Body of pancreas (tissue), 4 donors: Measurements from ENCODE around the gene CABP1. TPM values are rescaled to one million over a fixed set of nuclear protein-coding genes. Genes with fewer than 3 reads are reported as not detected.
"Not testable (repeated sequence)": the region's sequence is repeated elsewhere in the genome, so short reads cannot be mapped to it uniquely, and the experiment has no call there.

ENCODE experiments used
- ATAC-seq: fragments of 150-250 bp; one replicate; pipeline ENCODE4 v1.9.1; 2016
- DNase-seq, 4 donors: peaks; one replicate each; pipeline ENCODE4 v3.0.0-alpha.2; 2019
- H3K27ac ChIP-seq, 4 donors: fragments of 200-600 bp; sonication (generic); 1 replicate in 3 of 4; 2 replicates in 1 of 4; pipeline versions ENCODE4 v1.5.1 to v1.6.1; 2016 to 2019; ENCODE audit warnings: mild to moderate bottlenecking in 1 of 4, mixed read lengths in 1 of 4, moderate library complexity in 1 of 4
- H3K27me3 ChIP-seq, 2 donors: fragments of 200-600 bp; sonication (generic); one replicate each; pipeline ENCODE4 v1.6.0; 2016; ENCODE audit warnings: mild to moderate bottlenecking in 1 of 2
- H3K36me3 ChIP-seq, 2 donors: fragments of 200-600 bp; sonication (generic); replicated peaks in 1 of 2; 2 replicates each; pipeline ENCODE4 v1.5.1; 2016; ENCODE audit warnings: low read depth in 2 of 2; ENCODE audit not compliant: insufficient read depth in 1 of 2
- H3K4me1 ChIP-seq: fragments of 200-600 bp; sonication (generic); one replicate; pipeline ENCODE4 v1.6.0; 2016
- H3K4me3 ChIP-seq, 2 donors: fragments of 200-600 bp; sonication (generic); 1 replicate in 1 of 2; 2 replicates in 1 of 2; pipeline ENCODE4 v1.5.1; 2016 to 2019
- H3K9me3 ChIP-seq, 3 donors: fragments of 200-600 bp; sonication (generic); 1 replicate in 2 of 3; 2 replicates in 1 of 3; pipeline ENCODE4 v1.5.1; 2016
- POLR2A ChIP-seq, 3 donors: fragments of 450-650 bp; IDR thresholded peaks; one replicate each; pipeline ENCODE4 v1.6.1; 2016; ENCODE audit warnings: antibody characterized with exemption in 3 of 3, mild to moderate bottlenecking in 2 of 3
- WGBS, 2 donors: methylation state at CpG; one replicate each; pipeline ENCODE4 v1.1.5; 2017; 5-methylcytosine and 5-hydroxymethylcytosine counted together
- intact Hi-C: fragments of 100-400 bp; cut with DNase I; formaldehyde crosslinking; loops from one replicate; pipeline ENCODE4 v1.15.1; 2023
- total RNA-seq, 2 donors: library from RNA; depleted of rRNA; stranded (reverse); fragments of >200 nt; gene quantifications; one replicate each; pipeline ENCODE4 v1.1.0, GENCODE V29; 2016
- TF ChIP-seq, protein P1 (sequence below), 7 experiments: fragments of 450-650 bp in 4 of 7; fragments of 200-600 bp in 3 of 7; sonication (generic) in 3 of 7; IDR thresholded peaks; one replicate each; pipeline ENCODE4 v1.5.1; 2016 to 2019; ENCODE audit warnings: antibody characterized with exemption in 7 of 7

CABP1 gene
- total RNA-seq, 2 donors from 2014 or later: 0.33 to 1.0 TPM

- Histone ChIP-seq H3K27me3 (no peaks in the 10 kb centered on the region), H3K4me3 (no peak overlapping the region), H3K36me3 (no peaks in the 10 kb centered on the region), H3K27ac (no peak overlapping the region), H3K4me1 (no peaks in the 10 kb centered on the region), H3K9me3 (no peaks in the 10 kb centered on the region)
- TF ChIP-seq, protein P1, sequence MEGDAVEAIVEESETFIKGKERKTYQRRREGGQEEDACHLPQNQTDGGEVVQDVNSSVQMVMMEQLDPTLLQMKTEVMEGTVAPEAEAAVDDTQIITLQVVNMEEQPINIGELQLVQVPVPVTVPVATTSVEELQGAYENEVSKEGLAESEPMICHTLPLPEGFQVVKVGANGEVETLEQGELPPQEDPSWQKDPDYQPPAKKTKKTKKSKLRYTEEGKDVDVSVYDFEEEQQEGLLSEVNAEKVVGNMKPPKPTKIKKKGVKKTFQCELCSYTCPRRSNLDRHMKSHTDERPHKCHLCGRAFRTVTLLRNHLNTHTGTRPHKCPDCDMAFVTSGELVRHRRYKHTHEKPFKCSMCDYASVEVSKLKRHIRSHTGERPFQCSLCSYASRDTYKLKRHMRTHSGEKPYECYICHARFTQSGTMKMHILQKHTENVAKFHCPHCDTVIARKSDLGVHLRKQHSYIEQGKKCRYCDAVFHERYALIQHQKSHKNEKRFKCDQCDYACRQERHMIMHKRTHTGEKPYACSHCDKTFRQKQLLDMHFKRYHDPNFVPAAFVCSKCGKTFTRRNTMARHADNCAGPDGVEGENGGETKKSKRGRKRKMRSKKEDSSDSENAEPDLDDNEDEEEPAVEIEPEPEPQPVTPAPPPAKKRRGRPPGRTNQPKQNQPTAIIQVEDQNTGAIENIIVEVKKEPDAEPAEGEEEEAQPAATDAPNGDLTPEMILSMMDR (IDR thresholded peaks at IDR 0.05): no peak
- no peak for TF ChIP-seq POLR2A (IDR thresholded peaks at IDR 0.05)
- WGBS, 2 donors: 55 to 62% methylated on average over 4 of the region's 4 CpGs
- ATAC-seq: no peak
- intact Hi-C loops: no loop called here
- no peak for DNase-seq
Observed at GRCh38 chr12:120610560-120610959, 29.9 kb upstream of the CABP1 start.

- intact Hi-C loops, H3K9me3 ChIP-seq, H3K36me3 ChIP-seq: not testable (repeated sequence)
Observed at GRCh38 chr12:120611534-120611933, 28.9 kb upstream of the CABP1 start.

GRCh38 chr12:120614848-120615247, 25.6 kb upstream of the CABP1 start:
- no peak for ATAC-seq
- intact Hi-C loops: no loop called here

More at GRCh38 chr12:120611534-120611933, 28.9 kb upstream of the CABP1 start:
- H3K27ac ChIP-seq, DNase-seq, H3K4me1 ChIP-seq, H3K27me3 ChIP-seq, H3K4me3 ChIP-seq, ATAC-seq: not testable (repeated sequence)
- WGBS, 2 donors: 73 to 75% methylated on average over 1 of the region's 1 CpG

DNA sequence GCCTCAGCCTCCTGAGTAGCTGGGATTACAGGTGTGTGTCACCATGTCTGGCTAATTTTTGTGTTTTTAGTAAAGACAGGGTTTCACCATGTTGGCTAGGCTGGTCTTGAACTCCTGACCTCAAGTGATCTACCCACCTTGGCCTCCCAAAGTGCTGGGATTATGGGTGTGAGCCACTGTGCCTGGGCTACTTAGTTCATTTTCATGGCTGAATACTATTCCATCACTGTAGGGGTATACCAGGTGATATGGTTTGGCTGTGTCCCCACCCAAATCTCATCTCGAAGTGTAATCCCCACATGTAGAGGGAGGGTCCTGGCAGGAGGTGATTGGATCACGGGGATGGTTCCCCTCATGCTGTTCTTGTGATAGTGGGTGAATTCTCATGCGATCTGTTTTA, 23.2 kb upstream of the CABP1 start:
- not testable (repeated sequence) for ATAC-seq

More at GRCh38 chr12:120614848-120615247, 25.6 kb upstream of the CABP1 start:
- no peaks in the 10 kb centered on the region for H3K36me3 ChIP-seq
- H3K4me3 ChIP-seq: no peak overlapping the region
- no peaks in the 10 kb centered on the region for H3K27me3 ChIP-seq
- no peaks in the 10 kb centered on the region for H3K4me1 ChIP-seq
- DNase-seq: no peak
- H3K27ac ChIP-seq: no peak overlapping the region
- TF ChIP-seq, protein P1 (IDR thresholded peaks at IDR 0.05): no peak
- TF ChIP-seq POLR2A (IDR thresholded peaks at IDR 0.05): no peak
- H3K9me3 ChIP-seq: no peaks in the 10 kb centered on the region

GRCh38 chr12:120617767-120618166, 22.7 kb upstream of the CABP1 start:
- H3K27ac ChIP-seq, DNase-seq, H3K9me3 ChIP-seq, H3K27me3 ChIP-seq, H3K36me3 ChIP-seq, H3K4me3 ChIP-seq, H3K4me1 ChIP-seq, intact Hi-C loops, ATAC-seq: not testable (repeated sequence)
- 93 to 95% methylated on average over 4 of the region's 4 CpGs for WGBS, 2 donors

More for the DNA sequence above, 23.2 kb upstream of the CABP1 start:
- H3K4me3 ChIP-seq, intact Hi-C loops, H3K4me1 ChIP-seq, DNase-seq, H3K27ac ChIP-seq, H3K9me3 ChIP-seq, H3K27me3 ChIP-seq, H3K36me3 ChIP-seq: not testable (repeated sequence)
- WGBS, 2 donors: 60 to 87% methylated on average over 3 of the region's 3 CpGs

GRCh38 chr12:120618954-120619615, 21.3 kb upstream of the CABP1 start:
- ATAC-seq (no peak), DNase-seq (no peak)
- TF ChIP-seq, protein P1 (IDR thresholded peaks at IDR 0.05): no peak
- no peak for TF ChIP-seq POLR2A (IDR thresholded peaks at IDR 0.05)
- Histone ChIP-seq H3K4me3 (no peak overlapping the region), H3K9me3 (no peaks in the 10 kb centered on the region), H3K27ac (no peak overlapping the region), H3K36me3 (no peaks in the 10 kb centered on the region), H3K4me1 (no peaks in the 10 kb centered on the region), H3K27me3 (no peaks in the 10 kb centered on the region)
- 31 to 43% methylated on average over 8 of the region's 8 CpGs for WGBS, 2 donors
- intact Hi-C loops: no loop called here
